ENCODE results near the gene PLXDC2.

Gene PLXDC2

DNA sequence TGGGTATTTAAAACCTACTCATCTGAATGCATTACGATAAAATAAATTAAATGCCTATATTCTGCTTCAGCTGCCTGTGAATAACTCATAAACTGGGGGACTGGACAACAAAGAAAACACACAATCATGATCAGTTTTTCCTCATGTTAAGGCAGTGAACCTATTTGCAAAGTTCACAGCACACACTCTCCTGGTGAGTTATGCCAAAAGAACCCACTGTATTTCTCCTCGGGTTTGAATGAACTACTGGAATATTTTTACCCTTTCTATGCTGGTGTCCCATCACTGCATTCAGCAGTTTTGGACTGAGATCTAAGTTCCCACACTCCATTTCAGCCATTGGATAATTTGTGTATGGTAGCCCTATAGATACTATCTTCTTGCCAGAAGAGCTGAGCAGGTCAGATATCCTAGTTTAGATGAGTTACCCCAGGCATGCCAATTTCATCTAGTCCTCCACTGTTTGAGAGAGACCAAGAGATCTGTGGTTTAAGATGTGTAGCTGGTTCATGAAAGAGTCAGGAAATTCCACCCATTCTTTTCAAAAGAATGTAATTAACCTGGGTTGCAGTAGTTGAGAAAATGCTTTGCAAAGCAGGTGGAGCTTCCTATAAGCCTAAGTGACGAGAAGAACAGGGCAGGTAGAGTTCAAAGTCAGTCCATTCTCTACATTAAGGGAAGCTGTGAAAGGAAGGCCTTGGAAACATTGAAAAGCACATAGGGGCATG is 101.7 kb downstream of the PLXDC2 start:
- no peak overlapping the region for H3K4me3 ChIP-seq
- TF ChIP-seq, protein P1, sequence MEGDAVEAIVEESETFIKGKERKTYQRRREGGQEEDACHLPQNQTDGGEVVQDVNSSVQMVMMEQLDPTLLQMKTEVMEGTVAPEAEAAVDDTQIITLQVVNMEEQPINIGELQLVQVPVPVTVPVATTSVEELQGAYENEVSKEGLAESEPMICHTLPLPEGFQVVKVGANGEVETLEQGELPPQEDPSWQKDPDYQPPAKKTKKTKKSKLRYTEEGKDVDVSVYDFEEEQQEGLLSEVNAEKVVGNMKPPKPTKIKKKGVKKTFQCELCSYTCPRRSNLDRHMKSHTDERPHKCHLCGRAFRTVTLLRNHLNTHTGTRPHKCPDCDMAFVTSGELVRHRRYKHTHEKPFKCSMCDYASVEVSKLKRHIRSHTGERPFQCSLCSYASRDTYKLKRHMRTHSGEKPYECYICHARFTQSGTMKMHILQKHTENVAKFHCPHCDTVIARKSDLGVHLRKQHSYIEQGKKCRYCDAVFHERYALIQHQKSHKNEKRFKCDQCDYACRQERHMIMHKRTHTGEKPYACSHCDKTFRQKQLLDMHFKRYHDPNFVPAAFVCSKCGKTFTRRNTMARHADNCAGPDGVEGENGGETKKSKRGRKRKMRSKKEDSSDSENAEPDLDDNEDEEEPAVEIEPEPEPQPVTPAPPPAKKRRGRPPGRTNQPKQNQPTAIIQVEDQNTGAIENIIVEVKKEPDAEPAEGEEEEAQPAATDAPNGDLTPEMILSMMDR (IDR thresholded peaks at IDR 0.05), result no peak
- no peak overlapping the region for H3K27ac ChIP-seq
- DNase-seq (ENCODE audit: low spot score), result no peak

DNA sequence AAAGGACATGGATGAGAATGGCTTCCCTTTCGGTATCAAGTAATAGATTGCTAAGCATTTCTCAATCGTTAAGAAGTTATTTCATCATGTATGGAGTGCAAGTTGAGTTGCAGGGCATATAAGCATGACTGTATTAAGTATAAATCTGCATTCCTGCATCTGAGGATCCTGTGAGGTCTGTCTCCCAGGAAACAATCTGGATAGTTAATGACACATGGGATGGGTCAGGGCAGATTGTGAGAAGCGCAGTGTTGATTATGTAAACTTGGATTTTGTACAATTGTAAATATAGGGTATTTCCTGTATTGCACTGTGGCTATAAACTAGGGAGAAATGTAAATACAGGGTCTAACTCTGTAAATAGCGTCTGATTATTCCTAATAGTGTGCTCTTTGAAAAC is 102.6 kb downstream of the PLXDC2 start:
- Histone ChIP-seq H3K4me3 (no peak overlapping the region), H3K27ac (no peak overlapping the region)
- DNase-seq (ENCODE audit: low spot score), result no peak
- TF ChIP-seq, protein P1 (IDR thresholded peaks at IDR 0.05), result no peak

DNA sequence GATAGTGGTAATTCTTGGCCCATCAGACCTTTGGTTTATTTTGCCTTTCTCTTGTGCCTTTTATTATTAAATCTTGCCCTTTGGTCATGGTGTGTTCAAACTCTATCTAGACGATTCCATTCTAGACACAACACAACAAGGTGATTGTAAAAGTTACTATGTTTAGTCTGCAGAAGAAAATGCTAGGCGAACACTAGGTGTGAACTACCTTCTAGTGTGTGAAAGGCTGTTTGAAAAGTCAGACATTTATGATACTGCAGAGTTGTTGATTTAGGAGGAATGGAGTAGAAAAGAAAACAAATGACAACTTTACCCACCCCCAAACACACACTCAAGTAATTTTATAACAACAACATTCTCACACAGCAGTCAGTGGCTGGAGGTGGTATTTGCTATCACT is 103.4 kb downstream of the PLXDC2 start:
- TF ChIP-seq, protein P1 (IDR thresholded peaks at IDR 0.05), result no peak
- DNase-seq (ENCODE audit: low spot score), result no peak
- H3K4me3 ChIP-seq, result no peak overlapping the region
- H3K27ac ChIP-seq, result peak overlapping the region in 1 of 2 donors; percentile 58

DNA sequence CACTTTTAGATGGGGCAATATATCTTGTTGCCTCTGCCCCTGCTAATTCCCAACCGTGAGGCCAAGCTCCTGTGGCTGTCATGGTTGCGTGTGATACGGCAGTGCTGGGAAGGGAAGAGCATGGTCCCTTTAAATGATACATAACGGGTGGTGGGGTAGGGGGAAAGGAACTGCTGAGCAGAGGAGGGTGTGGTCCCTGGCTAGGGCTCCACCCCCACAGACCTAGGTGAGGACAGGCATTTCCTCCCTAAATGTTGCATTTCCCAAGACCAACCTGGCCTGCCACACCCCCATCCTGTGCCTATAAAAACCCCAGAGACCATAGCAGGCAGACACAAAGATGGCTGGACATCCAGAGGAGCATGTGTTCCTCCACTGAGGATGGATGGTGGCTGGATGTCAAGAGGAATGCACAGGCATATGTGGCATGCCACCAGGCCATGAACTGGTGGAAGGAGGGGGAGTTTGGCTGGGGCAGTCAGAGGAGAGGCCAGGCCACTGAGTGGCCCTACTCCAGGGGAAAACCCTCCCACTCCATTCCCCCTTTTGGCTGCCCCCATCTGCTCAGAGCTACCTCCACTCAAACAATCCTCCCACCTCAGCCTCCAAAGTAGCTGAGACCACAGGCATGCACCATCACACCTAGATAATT is 104.0 kb downstream of the PLXDC2 start:
- Histone ChIP-seq H3K4me3 (no peak overlapping the region), H3K27ac (peak overlapping the region in 1 of 2 donors; percentile 58)
- DNase-seq (ENCODE audit: low spot score), result no peak
- TF ChIP-seq, protein P1 (IDR thresholded peaks at IDR 0.05), result no peak

DNA sequence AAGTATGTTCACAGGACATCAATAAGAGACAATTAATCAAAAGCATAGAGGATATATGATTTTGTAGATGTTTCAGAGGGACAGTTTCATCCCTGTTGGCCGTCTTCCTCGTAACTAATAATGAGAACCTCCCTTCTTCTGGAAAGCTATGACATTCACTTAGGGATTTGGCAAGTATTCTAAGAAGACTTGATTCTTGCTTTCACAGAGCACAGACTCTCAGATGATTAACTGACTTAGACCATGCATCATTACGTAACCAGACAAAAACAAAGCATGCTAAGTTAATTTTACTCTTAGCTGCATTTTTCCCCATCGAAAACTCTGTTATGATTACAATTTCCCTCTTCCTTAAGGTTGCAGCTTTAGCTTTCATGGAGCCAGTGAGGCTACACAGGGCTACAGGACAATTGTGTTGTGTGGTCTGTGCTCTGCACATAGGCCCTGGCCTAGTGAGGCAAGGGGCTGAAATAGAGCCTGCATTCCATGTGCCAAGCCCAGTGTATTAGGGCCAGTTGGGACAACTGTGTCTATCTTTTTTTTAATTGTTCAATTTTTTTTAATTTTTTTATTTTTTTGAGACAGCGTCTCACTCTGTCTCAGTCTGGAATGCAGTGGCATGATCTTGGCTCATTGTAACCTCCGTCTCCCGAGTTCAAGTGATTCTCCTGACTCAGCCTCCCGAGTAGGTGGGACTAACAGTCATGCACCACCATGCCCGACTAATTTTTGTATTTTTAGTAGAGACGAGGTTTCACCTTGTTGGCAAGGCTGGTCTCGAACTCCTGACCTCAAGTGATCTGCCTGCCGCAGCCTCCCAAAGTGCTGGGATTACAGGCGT is 105.3 kb downstream of the PLXDC2 start:
- H3K4me3 ChIP-seq, result peak overlapping the region; percentile 48
- TF ChIP-seq, protein P1 (IDR thresholded peaks at IDR 0.05), result no peak
- H3K27ac ChIP-seq, result peak overlapping the region; percentile 69 to 94
- no peak for DNase-seq (ENCODE audit: low spot score)

DNA sequence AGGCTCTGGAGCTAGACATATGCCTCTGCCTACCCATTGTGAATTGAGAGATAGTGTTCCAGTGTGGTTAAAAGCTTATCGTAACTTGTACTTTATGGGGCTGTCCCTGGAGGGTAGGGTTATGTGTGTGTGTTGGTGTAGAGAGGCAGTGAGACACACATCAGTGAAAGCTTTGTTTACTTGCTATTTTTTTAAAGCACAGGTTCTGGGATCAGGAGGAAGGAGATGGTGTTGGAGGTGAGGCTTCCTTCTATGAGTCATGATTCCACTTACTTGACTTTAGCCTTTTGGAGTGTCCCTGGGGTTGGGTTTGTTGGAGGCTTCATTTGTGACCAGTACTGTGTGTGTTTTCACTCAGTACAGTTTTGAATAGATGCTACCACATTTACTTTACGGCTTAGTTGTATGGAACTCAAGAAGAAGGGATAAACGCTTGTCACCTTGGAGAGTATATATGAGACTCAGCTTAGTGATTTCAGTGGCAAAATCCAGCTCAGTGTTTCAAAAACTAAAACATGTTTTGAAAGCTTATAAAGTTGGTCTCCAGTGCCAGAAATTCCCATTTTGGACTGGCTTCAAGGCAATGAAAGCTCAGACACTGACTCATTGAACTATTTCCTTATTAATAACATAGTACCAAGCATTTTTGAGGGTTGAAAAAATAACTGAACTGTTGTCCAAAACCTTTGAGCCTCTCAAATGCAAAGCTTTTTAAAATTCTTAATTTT is 106.2 kb downstream of the PLXDC2 start:
- TF ChIP-seq, protein P1 (IDR thresholded peaks at IDR 0.05), result no peak
- Histone ChIP-seq H3K27ac (peak overlapping the region; percentile 69 to 94), H3K4me3 (peak overlapping the region; percentile 48)
- no peak for DNase-seq (ENCODE audit: low spot score)
